Ovary (tissue), 3 donors: Measurements from ENCODE around the gene SDHAF2.

Source experiments
- EP300 ChIP-seq: sonication (generic); formaldehyde crosslinking; IDR thresholded peaks from one replicate; pipeline ENCODE4 v1.6.1; 2017; ENCODE audit warnings: antibody characterized with exemption
- POLR2A ChIP-seq: fragments of 450-650 bp; IDR thresholded peaks from one replicate; pipeline ENCODE4 v1.6.1; 2017; ENCODE audit warnings: antibody characterized with exemption, mild to moderate bottlenecking, moderate library complexity
- TF ChIP-seq, protein P1 (sequence below), 3 donors: fragments of 450-650 bp in 2 of 3; fragments of 200-600 bp in 1 of 3; IDR thresholded peaks; one replicate each; pipeline versions ENCODE4 v1.5.1 to v1.8.0; 2016 to 2022; ENCODE audit warnings: antibody characterized with exemption in 3 of 3, mild to moderate bottlenecking in 1 of 3
- donor health status: DM: no; HTN: no; CAD: no.

DNA sequence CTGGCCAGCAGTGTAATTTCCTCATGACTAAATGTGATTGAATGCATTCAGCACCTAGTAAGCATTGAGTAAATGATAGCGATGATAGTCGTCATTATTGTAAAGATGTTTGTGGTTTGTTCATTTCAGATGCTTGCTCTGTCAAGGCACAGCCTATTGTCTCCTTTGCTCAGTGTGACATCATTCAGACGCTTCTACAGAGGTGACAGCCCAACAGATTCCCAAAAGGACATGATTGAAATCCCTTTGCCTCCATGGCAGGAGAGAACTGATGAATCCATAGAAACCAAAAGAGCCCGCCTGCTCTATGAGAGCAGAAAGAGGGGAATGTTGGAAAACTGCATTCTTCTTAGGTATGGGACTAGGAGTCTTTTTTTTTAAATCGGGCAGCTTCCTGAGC, 7.6 kb downstream of the SDHAF2 start:
- TF ChIP-seq POLR2A: no peak
- TF ChIP-seq, protein P1, sequence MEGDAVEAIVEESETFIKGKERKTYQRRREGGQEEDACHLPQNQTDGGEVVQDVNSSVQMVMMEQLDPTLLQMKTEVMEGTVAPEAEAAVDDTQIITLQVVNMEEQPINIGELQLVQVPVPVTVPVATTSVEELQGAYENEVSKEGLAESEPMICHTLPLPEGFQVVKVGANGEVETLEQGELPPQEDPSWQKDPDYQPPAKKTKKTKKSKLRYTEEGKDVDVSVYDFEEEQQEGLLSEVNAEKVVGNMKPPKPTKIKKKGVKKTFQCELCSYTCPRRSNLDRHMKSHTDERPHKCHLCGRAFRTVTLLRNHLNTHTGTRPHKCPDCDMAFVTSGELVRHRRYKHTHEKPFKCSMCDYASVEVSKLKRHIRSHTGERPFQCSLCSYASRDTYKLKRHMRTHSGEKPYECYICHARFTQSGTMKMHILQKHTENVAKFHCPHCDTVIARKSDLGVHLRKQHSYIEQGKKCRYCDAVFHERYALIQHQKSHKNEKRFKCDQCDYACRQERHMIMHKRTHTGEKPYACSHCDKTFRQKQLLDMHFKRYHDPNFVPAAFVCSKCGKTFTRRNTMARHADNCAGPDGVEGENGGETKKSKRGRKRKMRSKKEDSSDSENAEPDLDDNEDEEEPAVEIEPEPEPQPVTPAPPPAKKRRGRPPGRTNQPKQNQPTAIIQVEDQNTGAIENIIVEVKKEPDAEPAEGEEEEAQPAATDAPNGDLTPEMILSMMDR (IDR thresholded peaks at IDR 0.05): no peak
- no peak for TF ChIP-seq EP300
